K562 (cell line): ENCODE data around the gene TMEM131L. TPM values are rescaled to one million over a fixed set of nuclear protein-coding genes. Genes with fewer than 3 reads are reported as not detected.

ENCODE experiments used
- ATAC-seq: fragments of 200-7000 bp; cut with Tn5 transposase; 3 replicates; pipeline ENCODE4 v1.9.1; 2020; ENCODE audit warnings: moderate library complexity
- BruUV-seq: library from RNA; stranded (reverse); fragments of 400-500 nt; replicated peaks from 2 replicates; lab custom pipeline; 2021; lab: Mats Ljungman, UMichigan
- CTCF ChIA-PET: fragments of 300-600 bp; formaldehyde crosslinking; extraction: SDS; loops from one replicate; lab custom pipeline; 2021; ENCODE audit warnings: low intra/inter-chr PET ratio; lab: Yijun Ruan, JAX
- POLR2A ChIA-PET: fragments of 300-600, 350-650 bp; sonication (Branson Sonifier 250); formaldehyde crosslinking; extraction: SDS; loops from one replicate; lab custom pipeline; 2021; ENCODE audit warnings: antibody characterized with exemption, inconsistent platforms; lab: Yijun Ruan, JAX
- DNase-seq, 4 experiments: peaks; one replicate each; pipeline versions ENCODE4 v3.0.0 to v3.0.0-alpha.2; 2011 to 2018; ENCODE audit warnings: low spot score in 3 of 4, mixed read lengths in 3 of 4; ENCODE audit errors: extremely low read depth in 1 of 4
- FAIRE-seq: peaks from 2 replicates; lab custom pipeline; 2011; peaks lifted over from hg19 to GRCh38; lab: Jason Lieb, UNC
- H2AFZ ChIP-seq: 2 replicates; pipeline ENCODE4 v1.6.0; 2011; ENCODE audit warnings: low read depth, low read length, control low read depth, inconsistent platforms
- H3K27ac ChIP-seq: fragments of 200-600 bp; 3 replicates; pipeline ENCODE4 v1.8.0; 2011; ENCODE audit warnings: low read depth, mild to moderate bottlenecking, control low read depth, inconsistent platforms, low read length, moderate library complexity, mixed read lengths; ENCODE audit errors: extremely low read depth
- H3K27me3 ChIP-seq, 2 experiments: fragments of 300-600 bp in 1 of 2; 2 replicates in 1 of 2; 3 replicates in 1 of 2; pipeline versions ENCODE4 v1.6.0 to v1.8.0; 2011; ENCODE audit warnings: inconsistent platforms in 2 of 2, low read length in 2 of 2, mild to moderate bottlenecking in 1 of 2, mixed read lengths in 1 of 2, moderate library complexity in 1 of 2; ENCODE audit not compliant: control insufficient read depth in 2 of 2, insufficient read depth in 2 of 2
- H3K36me3 ChIP-seq: fragments of 300-600 bp; 3 replicates; pipeline ENCODE4 v1.8.0; 2011; ENCODE audit warnings: mild to moderate bottlenecking, low read length, inconsistent platforms; ENCODE audit not compliant: control insufficient read depth, insufficient read depth
- H3K4me1 ChIP-seq, 2 experiments: fragments of 200-600 bp in 1 of 2; replicated peaks in 1 of 2; 2 replicates in 1 of 2; 3 replicates in 1 of 2; pipeline versions ENCODE4 v1.5.1 to v1.8.0; 2011; ENCODE audit warnings: inconsistent platforms in 2 of 2, low read length in 2 of 2, mild to moderate bottlenecking in 1 of 2, mixed read lengths in 1 of 2, moderate library complexity in 1 of 2; ENCODE audit not compliant: control insufficient read depth in 2 of 2, insufficient read depth in 2 of 2
- H3K4me2 ChIP-seq: 2 replicates; pipeline ENCODE4 v1.6.1; 2011; ENCODE audit warnings: low read length, control low read depth, inconsistent platforms, mixed read lengths; ENCODE audit not compliant: insufficient read depth
- H3K4me3 ChIP-seq: fragments of 200-600 bp; sonication (generic), shearing (Covaris generic); 2 replicates; pipeline ENCODE4 v1.5.1; 2016; ENCODE audit warnings: control low read depth, inconsistent platforms
- H3K79me2 ChIP-seq: fragments of 200-600 bp; 3 replicates; pipeline ENCODE4 v1.8.0; 2011; ENCODE audit warnings: low read length, inconsistent platforms; ENCODE audit not compliant: control insufficient read depth, insufficient read depth
- H3K9ac ChIP-seq, 2 experiments: 2 replicates each; pipeline versions ENCODE4 v1.6.0 to v1.6.1; 2011; ENCODE audit warnings: low read depth in 2 of 2, low read length in 2 of 2, control low read depth in 1 of 2, inconsistent platforms in 1 of 2, mild to moderate bottlenecking in 1 of 2, mixed read lengths in 1 of 2; ENCODE audit not compliant: insufficient read depth in 1 of 2
- H3K9me1 ChIP-seq: one replicate; pipeline ENCODE4 v1.6.0; 2011; ENCODE audit warnings: inconsistent platforms, mild to moderate bottlenecking, low read length, moderate library complexity; ENCODE audit not compliant: control insufficient read depth, insufficient read depth
- H3K9me3 ChIP-seq: replicated peaks from 2 replicates; pipeline ENCODE4 v1.5.1; 2011; ENCODE audit warnings: low read depth, low read length, inconsistent platforms; ENCODE audit not compliant: control insufficient read depth, insufficient read depth
- H4K20me1 ChIP-seq: replicated peaks from 2 replicates; pipeline ENCODE4 v1.6.1; 2011; ENCODE audit warnings: low read length, inconsistent platforms, mixed read lengths; ENCODE audit not compliant: control insufficient read depth, insufficient read depth
- POLR3A ChIP-seq: IDR thresholded peaks from 2 replicates; pipeline ENCODE4 v1.6.1; 2011; ENCODE audit warnings: borderline replicate concordance, mild to moderate bottlenecking, moderate library complexity; ENCODE audit not compliant: insufficient read length, insufficient read depth; ENCODE audit errors: extremely low read depth
- WGBS: fragments of 100-300 bp; shearing (Covaris generic); methylation state at CpG from one replicate; pipeline ENCODE4 v1.1.6; 2016; ENCODE audit warnings: low coverage, mixed read lengths; ENCODE audit not compliant: insufficient coverage; ENCODE audit errors: missing lambda C conversion rate; 5-methylcytosine and 5-hydroxymethylcytosine counted together
- in situ Hi-C: fragments of 300-500 bp; cut with MboI; formaldehyde crosslinking; loops from 4 replicates; pipeline ENCODE4 v1.15.0; 2018; ENCODE audit warnings: inconsistent platforms, mixed read lengths
- intact Hi-C: fragments of 100-400 bp; cut with micrococcal nuclease; formaldehyde crosslinking; loops from 2 replicates; pipeline ENCODE4 v1.14.2; 2022
- polyA plus RNA-seq, 8 experiments: library from polyadenylated mRNA; depleted of rRNA in 4 of 8; stranded (reverse) in 5 of 8; unstranded in 3 of 8; fragments of >200 nt; fragmentation: Nextera tagmentation in 2 of 8; fragmentation: Illumina TruSeq in 1 of 8; extraction: Ambion mirVana in 2 of 8; extraction: Trizol in 1 of 8; gene quantifications; 2 replicates each; pipeline versions ENCODE4 v1.2.1 to v1.2.3, GENCODE V29; 2011 to 2014; ENCODE audit warnings: inconsistent platforms in 1 of 8, missing spikeins in 1 of 8
- total RNA-seq, 7 experiments: library from RNA; depleted of rRNA in 6 of 7; stranded (reverse); fragments of >200 nt in 6 of 7; fragmentation: Illumina TruSeq in 2 of 7; extraction: Trizol in 2 of 7; gene quantifications; 2 replicates each; pipeline versions ENCODE4 v1.2.1 to v1.2.3, GENCODE V29; 2011 to 2021; ENCODE audit warnings: low replicate concordance in 1 of 7
- TF ChIP-seq, protein P1 (sequence below): fragments of 150-350 bp; IDR thresholded peaks from 2 replicates; pipeline ENCODE4 v1.6.1; 2014; ENCODE audit warnings: low read depth, mild to moderate bottlenecking, low read length, borderline replicate concordance
- TF ChIP-seq, protein P2 (sequence below), 3 experiments: IDR thresholded peaks in 2 of 3; conservative IDR thresholded peaks in 1 of 3; 2 replicates each; pipeline ENCODE4 v1.5.1; 2011 to 2012; ENCODE audit warnings: low read length in 3 of 3, mild to moderate bottlenecking in 3 of 3, control low read depth in 2 of 3, improper control_type of control experiment in 1 of 3, inconsistent platforms in 1 of 3, low read depth in 1 of 3, mixed read lengths in 1 of 3, moderate library complexity in 1 of 3; ENCODE audit not compliant: insufficient read depth in 2 of 3

TMEM131L gene
- total and polyA plus RNA-seq, 9 of the 15 experiments (the other 6 are each of a cell fraction or from before 2014, with no cell fraction given), result 1.2 to 20.8 (median 12.9) TPM

DNA sequence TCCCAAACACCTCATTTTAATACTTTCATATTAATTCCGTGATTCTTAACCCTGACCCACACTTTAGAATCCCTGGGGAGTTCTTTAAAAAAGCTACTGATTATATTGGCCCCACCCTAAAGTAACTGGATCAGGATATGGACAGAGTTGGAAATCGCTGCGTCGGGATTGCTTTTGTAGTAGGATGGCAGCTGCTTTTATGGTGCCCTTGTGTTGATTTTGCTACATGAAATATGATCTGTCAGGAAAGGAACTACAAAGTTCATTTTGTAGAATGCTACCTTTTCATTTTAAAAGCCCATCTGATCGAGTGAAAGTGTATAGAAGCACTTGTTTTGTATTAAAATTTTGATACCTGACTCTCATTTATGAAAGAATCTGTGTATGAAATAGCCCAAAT lies 43.6 kb downstream of the TMEM131L start:
- Histone ChIP-seq H3K9me3 (no peaks in the 10 kb centered on the region), H3K4me1 (peaks cover 5 to 13% of the 10 kb centered on the region in 2 experiments; a peak in 4 of 5 replicates), H3K9me1 (no peaks in the 10 kb centered on the region), H4K20me1 (peaks cover 4% of the 10 kb centered on the region; the same call in 1 of the 2 replicates), H3K36me3 (peaks cover 15% of the 10 kb centered on the region; the same call in 2 of the 3 replicates), H3K4me3 (no peak overlapping the region), H3K4me2 (no peak overlapping the region), H3K27ac (no peak overlapping the region), H3K27me3 (no peaks in the 10 kb centered on the region), H3K79me2 (peaks cover 40% of the 10 kb centered on the region; the same call in 2 of the 3 replicates), H2AFZ (no peak overlapping the region), H3K9ac (no peak overlapping the region)
- in situ Hi-C loops (no loop called here), intact Hi-C loops (no loop called here)
- CTCF ChIA-PET, result no interaction called here
- no TSS peak for BruUV-seq
- ATAC-seq (no peak), FAIRE-seq (no peak), DNase-seq (no peak)
- POLR2A ChIA-PET, result no interaction called here
- TF ChIP-seq, protein P1, sequence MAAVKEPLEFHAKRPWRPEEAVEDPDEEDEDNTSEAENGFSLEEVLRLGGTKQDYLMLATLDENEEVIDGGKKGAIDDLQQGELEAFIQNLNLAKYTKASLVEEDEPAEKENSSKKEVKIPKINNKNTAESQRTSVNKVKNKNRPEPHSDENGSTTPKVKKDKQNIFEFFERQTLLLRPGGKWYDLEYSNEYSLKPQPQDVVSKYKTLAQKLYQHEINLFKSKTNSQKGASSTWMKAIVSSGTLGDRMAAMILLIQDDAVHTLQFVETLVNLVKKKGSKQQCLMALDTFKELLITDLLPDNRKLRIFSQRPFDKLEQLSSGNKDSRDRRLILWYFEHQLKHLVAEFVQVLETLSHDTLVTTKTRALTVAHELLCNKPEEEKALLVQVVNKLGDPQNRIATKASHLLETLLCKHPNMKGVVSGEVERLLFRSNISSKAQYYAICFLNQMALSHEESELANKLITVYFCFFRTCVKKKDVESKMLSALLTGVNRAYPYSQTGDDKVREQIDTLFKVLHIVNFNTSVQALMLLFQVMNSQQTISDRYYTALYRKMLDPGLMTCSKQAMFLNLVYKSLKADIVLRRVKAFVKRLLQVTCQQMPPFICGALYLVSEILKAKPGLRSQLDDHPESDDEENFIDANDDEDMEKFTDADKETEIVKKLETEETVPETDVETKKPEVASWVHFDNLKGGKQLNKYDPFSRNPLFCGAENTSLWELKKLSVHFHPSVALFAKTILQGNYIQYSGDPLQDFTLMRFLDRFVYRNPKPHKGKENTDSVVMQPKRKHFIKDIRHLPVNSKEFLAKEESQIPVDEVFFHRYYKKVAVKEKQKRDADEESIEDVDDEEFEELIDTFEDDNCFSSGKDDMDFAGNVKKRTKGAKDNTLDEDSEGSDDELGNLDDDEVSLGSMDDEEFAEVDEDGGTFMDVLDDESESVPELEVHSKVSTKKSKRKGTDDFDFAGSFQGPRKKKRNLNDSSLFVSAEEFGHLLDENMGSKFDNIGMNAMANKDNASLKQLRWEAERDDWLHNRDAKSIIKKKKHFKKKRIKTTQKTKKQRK, result no peak
- TF ChIP-seq, protein P2, sequence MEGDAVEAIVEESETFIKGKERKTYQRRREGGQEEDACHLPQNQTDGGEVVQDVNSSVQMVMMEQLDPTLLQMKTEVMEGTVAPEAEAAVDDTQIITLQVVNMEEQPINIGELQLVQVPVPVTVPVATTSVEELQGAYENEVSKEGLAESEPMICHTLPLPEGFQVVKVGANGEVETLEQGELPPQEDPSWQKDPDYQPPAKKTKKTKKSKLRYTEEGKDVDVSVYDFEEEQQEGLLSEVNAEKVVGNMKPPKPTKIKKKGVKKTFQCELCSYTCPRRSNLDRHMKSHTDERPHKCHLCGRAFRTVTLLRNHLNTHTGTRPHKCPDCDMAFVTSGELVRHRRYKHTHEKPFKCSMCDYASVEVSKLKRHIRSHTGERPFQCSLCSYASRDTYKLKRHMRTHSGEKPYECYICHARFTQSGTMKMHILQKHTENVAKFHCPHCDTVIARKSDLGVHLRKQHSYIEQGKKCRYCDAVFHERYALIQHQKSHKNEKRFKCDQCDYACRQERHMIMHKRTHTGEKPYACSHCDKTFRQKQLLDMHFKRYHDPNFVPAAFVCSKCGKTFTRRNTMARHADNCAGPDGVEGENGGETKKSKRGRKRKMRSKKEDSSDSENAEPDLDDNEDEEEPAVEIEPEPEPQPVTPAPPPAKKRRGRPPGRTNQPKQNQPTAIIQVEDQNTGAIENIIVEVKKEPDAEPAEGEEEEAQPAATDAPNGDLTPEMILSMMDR (IDR thresholded peaks at IDR 0.05 in 2 of 3, conservative IDR thresholded peaks at IDR 0.05 in 1 of 3; ENCODE audit: insufficient read depth in 2 of 3, low read depth in 1 of 3, low read length in 3 of 3), result no peak
- TF ChIP-seq POLR3A, result no peak
- WGBS, result 95% methylated on average over 5 of the region's 5 CpGs
